Measurements from ENCODE around the gene SLC36A3.
"Not testable (repeated sequence)": the region's sequence is repeated elsewhere in the genome, so short reads cannot be mapped to it uniquely, and the experiment has no call there.

SLC36A3 gene

GRCh38 chr5:151245680-151246219 lies 57.8 kb downstream of the SLC36A3 start:
- H3K4me1 Mint-ChIP-seq (ENCODE audit: low read depth), result peaks cover 27% of the 10 kb centered on the region
- DNase-seq, result no peak
- H3K27ac Mint-ChIP-seq, result no peak overlapping the region
- H3K36me3 Mint-ChIP-seq (ENCODE audit: low read depth), result no peaks in the 10 kb centered on the region
- H3K9me3 Mint-ChIP-seq, result no peaks in the 10 kb centered on the region
- H3K27me3 Mint-ChIP-seq, result no peaks in the 10 kb centered on the region
- no peak overlapping the region for H3K4me3 Mint-ChIP-seq

- Mint-ChIP-seq H3K27ac (peak overlapping the region; percentile 63), H3K36me3 (ENCODE audit: low read depth) (no peaks in the 10 kb centered on the region), H3K9me3 (no peaks in the 10 kb centered on the region), H3K27me3 (no peaks in the 10 kb centered on the region), H3K4me1 (ENCODE audit: low read depth) (peaks cover 24% of the 10 kb centered on the region), H3K4me3 (no peak overlapping the region)
- no peak for DNase-seq
These were observed 59.4 kb downstream of the SLC36A3 start for GRCh38 chr5:151244206-151244605.

DNA sequence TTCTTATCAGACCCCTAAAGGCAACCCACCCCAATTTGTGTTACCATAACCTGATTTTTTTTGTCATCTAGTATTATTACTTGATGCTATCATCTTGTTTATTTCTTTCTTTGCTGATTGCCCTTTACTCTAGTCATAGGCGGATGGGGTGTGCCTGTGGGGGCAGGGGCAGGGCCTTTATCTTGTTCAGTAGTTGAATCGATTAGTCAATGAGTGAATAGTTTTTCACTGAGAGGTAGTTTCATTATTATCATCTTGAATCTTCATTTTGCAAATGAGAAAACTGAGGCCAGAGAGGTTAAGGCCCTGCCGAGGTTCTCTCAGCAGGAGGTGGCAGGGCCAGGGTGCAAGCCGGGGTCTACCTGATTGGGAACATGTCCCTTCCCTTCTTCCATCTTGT lies 60.0 kb downstream of the SLC36A3 start:
- Mint-ChIP-seq H3K27ac (peak overlapping the region; percentile 63), H3K36me3 (ENCODE audit: low read depth) (no peaks in the 10 kb centered on the region), H3K4me3 (no peak overlapping the region), H3K9me3 (no peaks in the 10 kb centered on the region), H3K4me1 (ENCODE audit: low read depth) (peaks cover 29% of the 10 kb centered on the region), H3K27me3 (no peaks in the 10 kb centered on the region)
- no peak for DNase-seq

- peaks cover 33% of the 10 kb centered on the region for H3K4me1 Mint-ChIP-seq (ENCODE audit: low read depth)
- no peak for DNase-seq
- no peaks in the 10 kb centered on the region for H3K36me3 Mint-ChIP-seq (ENCODE audit: low read depth)
- H3K4me3 Mint-ChIP-seq, result no peak overlapping the region
- no peaks in the 10 kb centered on the region for H3K9me3 Mint-ChIP-seq
- H3K27ac Mint-ChIP-seq, result no peak overlapping the region
- no peaks in the 10 kb centered on the region for H3K27me3 Mint-ChIP-seq
These were observed 60.4 kb downstream of the SLC36A3 start for GRCh38 chr5:151243127-151243526.

DNA sequence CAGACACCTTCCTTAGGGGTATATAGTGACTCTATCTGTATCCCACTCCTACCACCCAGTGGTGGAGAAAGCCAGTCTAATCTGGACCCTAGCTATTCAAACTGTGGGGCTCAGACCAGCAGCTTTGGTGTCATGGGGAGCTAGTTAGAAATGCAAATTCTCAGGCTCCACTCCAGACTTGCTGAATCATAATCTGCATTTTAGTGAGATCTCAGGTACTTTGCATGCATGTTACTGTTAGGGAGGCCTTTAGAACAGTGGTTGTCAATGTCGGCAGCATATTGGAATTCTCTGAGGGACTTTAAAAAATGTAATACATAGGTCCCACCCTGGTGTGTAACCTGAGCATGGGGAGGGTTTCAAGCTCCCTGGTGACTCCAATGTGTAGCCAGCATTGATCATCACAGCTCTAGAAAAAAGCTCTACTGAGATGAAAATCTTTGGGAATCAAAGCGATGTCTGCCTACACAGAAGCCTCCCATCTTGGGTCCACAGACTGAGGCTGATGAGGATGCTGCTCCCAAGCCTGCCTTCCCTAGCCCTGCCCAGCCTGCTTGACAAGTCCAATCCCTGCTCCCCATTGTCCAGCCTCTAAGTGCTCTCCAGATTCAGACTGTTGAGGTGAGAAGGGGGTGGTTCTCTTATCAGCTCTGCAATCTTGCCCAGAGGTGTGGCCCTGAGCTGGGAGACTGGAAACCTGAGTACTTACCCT lies 62.5 kb downstream of the SLC36A3 start:
- DNase-seq, result no peak
- Mint-ChIP-seq H3K27ac (no peak overlapping the region), H3K27me3 (no peaks in the 10 kb centered on the region), H3K4me3 (no peak overlapping the region), H3K9me3 (no peaks in the 10 kb centered on the region), H3K36me3 (ENCODE audit: low read depth) (no peaks in the 10 kb centered on the region), H3K4me1 (ENCODE audit: low read depth) (peaks cover 36% of the 10 kb centered on the region)

- DNase-seq; H3K36me3 Mint-ChIP-seq (ENCODE audit: low read depth); H3K4me3 Mint-ChIP-seq; H3K27ac Mint-ChIP-seq; H3K9me3 Mint-ChIP-seq; H3K27me3 Mint-ChIP-seq: not testable (repeated sequence)
- peaks cover 36% of the 10 kb centered on the region for H3K4me1 Mint-ChIP-seq (ENCODE audit: low read depth)
These were observed 63.2 kb downstream of the SLC36A3 start for GRCh38 chr5:151240268-151240835.

- DNase-seq, result peak; percentile 77
- Mint-ChIP-seq H3K27ac (no peak overlapping the region), H3K27me3 (no peaks in the 10 kb centered on the region), H3K36me3 (ENCODE audit: low read depth) (no peaks in the 10 kb centered on the region), H3K4me3 (no peak overlapping the region), H3K9me3 (no peaks in the 10 kb centered on the region), H3K4me1 (ENCODE audit: low read depth) (peaks cover 42% of the 10 kb centered on the region)
These were observed 64.2 kb downstream of the SLC36A3 start for GRCh38 chr5:151239237-151239861.

- no peaks in the 10 kb centered on the region for H3K36me3 Mint-ChIP-seq (ENCODE audit: low read depth)
- peak overlapping the region; percentile 21 for H3K4me3 Mint-ChIP-seq
- no peak for DNase-seq
- peak overlapping the region; percentile 35 for H3K27ac Mint-ChIP-seq
- H3K4me1 Mint-ChIP-seq (ENCODE audit: low read depth), result peaks cover 40% of the 10 kb centered on the region
- H3K9me3 Mint-ChIP-seq, result no peaks in the 10 kb centered on the region
- no peaks in the 10 kb centered on the region for H3K27me3 Mint-ChIP-seq
These were observed 65.2 kb downstream of the SLC36A3 start for GRCh38 chr5:151238303-151238741.

DNA sequence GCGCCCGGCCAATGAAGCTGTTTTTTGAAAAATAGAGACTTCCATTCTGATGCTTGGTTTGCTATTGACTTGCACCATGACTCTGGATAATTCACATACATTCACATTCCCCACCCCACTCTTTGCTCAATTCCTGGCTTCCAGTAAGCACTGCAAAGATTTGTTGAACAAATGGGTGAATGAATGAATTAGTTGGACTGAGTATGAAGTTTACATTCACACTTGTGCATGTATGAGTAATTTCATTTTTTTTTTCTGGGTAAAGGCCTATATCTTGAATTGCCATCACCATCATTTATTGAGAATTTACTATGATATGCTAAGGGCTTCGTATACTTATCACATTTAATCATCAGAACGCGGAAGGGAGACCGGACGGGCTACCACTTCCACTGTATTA lies 65.9 kb downstream of the SLC36A3 start:
- DNase-seq, result no peak
- Mint-ChIP-seq H3K27ac (no peak overlapping the region), H3K27me3 (no peaks in the 10 kb centered on the region), H3K36me3 (ENCODE audit: low read depth) (no peaks in the 10 kb centered on the region), H3K9me3 (no peaks in the 10 kb centered on the region), H3K4me1 (ENCODE audit: low read depth) (peaks cover 37% of the 10 kb centered on the region), H3K4me3 (no peak overlapping the region)

DNA sequence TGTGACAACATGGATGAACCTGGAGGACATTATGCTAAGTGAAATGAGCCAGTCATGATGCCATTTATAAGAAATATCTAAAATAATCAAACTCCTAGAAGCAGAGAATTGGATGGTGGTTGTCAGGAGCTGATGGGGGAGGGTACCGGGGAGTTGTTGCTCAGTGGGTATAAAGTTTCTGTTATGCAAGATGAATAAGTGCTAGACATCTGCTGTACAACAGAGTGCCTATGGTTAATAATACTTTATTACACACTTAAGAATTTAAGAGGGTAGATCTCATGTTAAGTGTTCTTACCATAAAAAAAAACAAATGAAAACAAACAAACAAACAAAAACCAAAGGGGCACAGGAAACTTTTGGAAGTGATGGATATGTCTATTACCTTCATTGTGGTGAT lies 66.7 kb downstream of the SLC36A3 start:
- no peak overlapping the region for H3K4me3 Mint-ChIP-seq
- no peaks in the 10 kb centered on the region for H3K36me3 Mint-ChIP-seq (ENCODE audit: low read depth)
- H3K4me1 Mint-ChIP-seq (ENCODE audit: low read depth), result peaks cover 37% of the 10 kb centered on the region
- no peak overlapping the region for H3K27ac Mint-ChIP-seq
- no peaks in the 10 kb centered on the region for H3K9me3 Mint-ChIP-seq
- H3K27me3 Mint-ChIP-seq, result no peaks in the 10 kb centered on the region
- DNase-seq, result no peak

- not testable (repeated sequence) for DNase-seq; H3K27ac Mint-ChIP-seq; H3K9me3 Mint-ChIP-seq; H3K27me3 Mint-ChIP-seq; H3K4me3 Mint-ChIP-seq; H3K36me3 Mint-ChIP-seq (ENCODE audit: low read depth)
- peaks cover 37% of the 10 kb centered on the region for H3K4me1 Mint-ChIP-seq (ENCODE audit: low read depth)
These were observed 68.4 kb downstream of the SLC36A3 start for GRCh38 chr5:151235239-151235571.

DNA sequence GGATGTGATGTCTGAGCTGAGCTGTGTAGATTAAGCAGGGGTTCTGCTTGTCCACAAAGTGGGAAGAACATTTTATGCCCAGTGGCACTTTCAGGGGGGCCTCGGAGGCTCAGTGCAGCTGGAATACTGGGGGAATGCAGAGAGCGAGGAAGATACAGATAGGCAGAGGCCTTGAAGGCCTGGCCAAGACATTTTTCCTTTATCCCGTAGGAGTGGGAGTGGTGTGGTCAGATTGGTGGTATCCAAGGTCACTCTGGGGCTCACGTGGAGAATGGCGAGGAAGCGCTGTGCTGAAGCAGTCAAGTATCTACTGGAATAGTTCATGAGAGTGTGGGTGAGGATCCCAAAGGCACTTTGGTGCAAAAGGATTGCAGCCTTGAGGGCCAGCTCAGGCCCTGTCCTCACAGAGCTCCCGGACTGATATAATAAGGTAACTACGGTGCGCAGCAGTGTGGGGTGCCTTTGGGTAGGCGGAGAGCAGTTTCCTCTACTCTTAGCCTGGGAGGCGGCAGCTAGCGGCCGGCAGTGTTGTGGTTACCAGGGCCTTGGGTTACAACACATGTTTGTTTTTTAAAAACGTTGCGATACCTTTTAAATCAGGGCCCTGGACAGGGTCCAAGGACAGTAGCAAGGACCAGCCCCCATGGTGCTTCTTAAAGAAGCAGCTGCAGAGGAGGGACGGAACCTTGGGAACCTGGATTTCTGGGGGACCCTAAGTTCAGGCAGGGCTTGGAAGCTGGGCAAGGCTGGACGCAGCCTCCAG lies 68.9 kb downstream of the SLC36A3 start:
- H3K9me3 Mint-ChIP-seq, result no peaks in the 10 kb centered on the region
- peak overlapping the region; percentile 53 for H3K27ac Mint-ChIP-seq
- H3K36me3 Mint-ChIP-seq (ENCODE audit: low read depth), result no peaks in the 10 kb centered on the region
- DNase-seq, result no peak
- no peaks in the 10 kb centered on the region for H3K27me3 Mint-ChIP-seq
- no peak overlapping the region for H3K4me3 Mint-ChIP-seq
- peaks cover 37% of the 10 kb centered on the region for H3K4me1 Mint-ChIP-seq (ENCODE audit: low read depth)

DNA sequence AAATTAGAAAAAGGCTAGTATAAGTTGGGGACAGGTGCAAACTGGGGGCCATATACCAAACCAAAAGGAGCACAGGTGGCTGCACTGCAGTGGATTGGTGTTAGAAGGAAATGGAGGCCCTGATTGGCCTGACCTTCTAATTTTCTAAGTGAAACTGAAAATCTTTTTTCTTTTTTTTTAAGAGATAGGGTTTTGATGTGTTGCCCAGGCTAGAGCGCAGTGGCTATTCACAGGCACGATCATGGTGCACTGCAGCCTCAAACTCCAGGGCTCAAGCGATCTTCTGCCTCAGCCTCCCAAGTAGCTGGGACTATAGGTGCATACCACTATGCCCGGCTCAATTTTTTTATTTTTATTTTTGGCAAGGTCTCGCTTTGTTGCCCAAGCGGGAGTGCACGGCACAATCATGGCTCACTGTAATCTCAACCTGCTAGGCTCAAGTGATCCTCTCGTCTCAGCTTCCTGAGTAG lies 69.9 kb downstream of the SLC36A3 start:
- Mint-ChIP-seq H3K27me3 (no peaks in the 10 kb centered on the region), H3K9me3 (no peaks in the 10 kb centered on the region)

DNA sequence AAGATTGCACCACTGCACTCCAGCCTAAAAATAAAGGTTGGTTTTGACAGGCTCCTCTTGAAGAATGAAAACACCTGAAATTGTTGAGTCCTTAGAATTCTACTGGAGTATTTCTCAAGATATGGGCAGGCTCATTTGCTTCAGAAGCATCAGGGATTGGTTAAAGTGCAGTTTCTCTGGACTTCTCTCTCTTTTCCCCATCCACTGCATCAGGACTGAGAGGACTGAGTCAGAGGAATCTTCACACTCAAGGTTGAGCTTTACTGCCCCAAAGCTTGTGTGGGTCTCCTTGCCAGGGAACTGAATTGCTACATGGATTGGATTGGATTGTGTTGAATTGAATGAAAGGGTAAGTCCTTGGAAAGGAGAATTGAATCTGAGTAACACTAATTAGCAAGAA lies 72.2 kb downstream of the SLC36A3 start:
- Mint-ChIP-seq H3K4me1 (ENCODE audit: low read depth) (peaks cover 20% of the 10 kb centered on the region), H3K27ac (no peak overlapping the region), H3K9me3 (no peaks in the 10 kb centered on the region), H3K27me3 (no peaks in the 10 kb centered on the region), H3K36me3 (ENCODE audit: low read depth) (no peaks in the 10 kb centered on the region), H3K4me3 (no peak overlapping the region)
- DNase-seq, result no peak

More for the DNA sequence above, 69.9 kb downstream of the SLC36A3 start:
- Mint-ChIP-seq H3K27ac (no peak overlapping the region), H3K4me1 (ENCODE audit: low read depth) (peaks cover 28% of the 10 kb centered on the region), H3K36me3 (ENCODE audit: low read depth) (no peaks in the 10 kb centered on the region), H3K4me3 (no peak overlapping the region)
- DNase-seq, result no peak
